CD14-positive monocyte (primary cell): ENCODE results near the gene TAF5. TPM values are rescaled to one million over a fixed set of nuclear protein-coding genes. Genes with fewer than 3 reads are reported as not detected.

Experiments
- DNase-seq, 3 donors: peaks; one replicate each; pipeline ENCODE4 v3.0.0-alpha.2; 2011 to 2022
- H2AFZ ChIP-seq: 2 replicates; pipeline ENCODE4 v1.6.0; 2012; ENCODE audit warnings: mild to moderate bottlenecking, low read depth, low read length, inconsistent platforms; ENCODE audit not compliant: insufficient read depth, poor library complexity, severe bottlenecking
- H3K27ac ChIP-seq, 2 donors: 1 replicate in 1 of 2; 2 replicates in 1 of 2; pipeline ENCODE4 v1.5.1; 2012 to 2013; ENCODE audit warnings: low read length in 2 of 2, control low read depth in 1 of 2, inconsistent platforms in 1 of 2, low read depth in 1 of 2, mild to moderate bottlenecking in 1 of 2
- H3K27me3 ChIP-seq, 2 donors: one replicate each; pipeline versions ENCODE4 v1.6.0 to v1.6.1; 2011 to 2013; ENCODE audit warnings: low read length in 2 of 2; ENCODE audit not compliant: control insufficient read depth in 2 of 2, insufficient read depth in 2 of 2
- H3K36me3 ChIP-seq, 2 donors: replicated peaks in 1 of 2; 1 replicate in 1 of 2; 2 replicates in 1 of 2; pipeline versions ENCODE4 v1.5.1 to v1.6.1; 2012 to 2013; ENCODE audit warnings: low read length in 2 of 2, control low read depth in 1 of 2, inconsistent platforms in 1 of 2, mild to moderate bottlenecking in 1 of 2; ENCODE audit not compliant: insufficient read depth in 2 of 2, control insufficient read depth in 1 of 2
- H3K4me1 ChIP-seq, 2 donors: 1 replicate in 1 of 2; 2 replicates in 1 of 2; pipeline versions ENCODE4 v1.5.1 to v1.6.1; 2012 to 2013; ENCODE audit warnings: low read length in 2 of 2, control low read depth in 1 of 2, inconsistent platforms in 1 of 2, mild to moderate bottlenecking in 1 of 2, moderate library complexity in 1 of 2; ENCODE audit not compliant: insufficient read depth in 2 of 2, control insufficient read depth in 1 of 2
- H3K4me2 ChIP-seq: replicated peaks from 2 replicates; pipeline ENCODE3; 2012; ENCODE audit warnings: low read length, moderate library complexity, mild to moderate bottlenecking; ENCODE audit not compliant: poor library complexity, severe bottlenecking; ENCODE audit errors: extremely low read depth
- H3K4me3 ChIP-seq, 3 experiments: fragments of 200-600 bp in 1 of 3; sonication (generic) in 1 of 3; replicated peaks in 1 of 3; 1 replicate in 2 of 3; 2 replicates in 1 of 3; pipeline ENCODE4 v1.5.1; 2011 to 2013; ENCODE audit warnings: low read length in 3 of 3, mild to moderate bottlenecking in 3 of 3, control low read depth in 2 of 3, low read depth in 2 of 3, inconsistent platforms in 1 of 3, moderate library complexity in 1 of 3
- H3K79me2 ChIP-seq: 2 replicates; pipeline ENCODE4 v1.6.0; 2012; ENCODE audit warnings: mild to moderate bottlenecking, control low read depth, inconsistent platforms, low read length, moderate library complexity; ENCODE audit not compliant: insufficient read depth
- H3K9ac ChIP-seq: 2 replicates; pipeline ENCODE4 v1.6.0; 2017; ENCODE audit warnings: low read length, mild to moderate bottlenecking; ENCODE audit not compliant: insufficient read depth, poor library complexity, severe bottlenecking
- H3K9me3 ChIP-seq, 2 donors: replicated peaks in 1 of 2; 1 replicate in 1 of 2; 2 replicates in 1 of 2; pipeline versions ENCODE4 v1.5.1 to v1.6.1; 2012 to 2013; ENCODE audit warnings: low read length in 2 of 2, control low read depth in 1 of 2; ENCODE audit not compliant: control insufficient read depth in 1 of 2, insufficient read depth in 1 of 2
- H4K20me1 ChIP-seq: 2 replicates; pipeline ENCODE4 v1.6.0; 2012; ENCODE audit warnings: mild to moderate bottlenecking, low read length, control low read depth, moderate library complexity; ENCODE audit not compliant: insufficient read depth
- H3K27ac Mint-ChIP-seq, 7 donors: one replicate each; pipeline ENCODE4 v1.8.0; 2020; ENCODE audit warnings: mild to moderate bottlenecking in 7 of 7, mixed read lengths in 7 of 7, moderate library complexity in 6 of 7, inconsistent platforms in 2 of 7
- H3K27me3 Mint-ChIP-seq, 3 donors: one replicate each; pipeline ENCODE4 v1.8.0; 2021 to 2022; ENCODE audit warnings: low read depth in 3 of 3, mild to moderate bottlenecking in 3 of 3, mixed read lengths in 3 of 3, moderate library complexity in 3 of 3, inconsistent platforms in 1 of 3
- H3K36me3 Mint-ChIP-seq, 2 donors: one replicate each; pipeline ENCODE4 v1.8.0; 2020; ENCODE audit warnings: mixed read lengths in 2 of 2, inconsistent platforms in 1 of 2, mild to moderate bottlenecking in 1 of 2
- H3K4me1 Mint-ChIP-seq: one replicate; pipeline ENCODE4 v1.8.0; 2020; ENCODE audit warnings: mild to moderate bottlenecking, mixed read lengths
- H3K4me3 Mint-ChIP-seq, 2 donors: one replicate each; pipeline ENCODE4 v1.8.0; 2020; ENCODE audit warnings: mild to moderate bottlenecking in 2 of 2, mixed read lengths in 2 of 2, moderate library complexity in 1 of 2
- H3K9me3 Mint-ChIP-seq, 7 donors: one replicate each; pipeline ENCODE4 v1.8.0; 2020 to 2022; ENCODE audit warnings: mixed read lengths in 7 of 7, mild to moderate bottlenecking in 6 of 7, moderate library complexity in 6 of 7, inconsistent platforms in 2 of 7
- CTCF ChIP-seq: fragments of 200-600 bp; IDR thresholded peaks from one replicate; pipeline ENCODE4 v1.8.0; 2022; ENCODE audit warnings: antibody characterized with exemption, mild to moderate bottlenecking
- WGBS: methylation state at CpG from one replicate; pipeline ENCODE4 v1.1.5; 2013; ENCODE audit warnings: missing lambda C conversion rate; ENCODE audit not compliant: insufficient coverage; 5-methylcytosine and 5-hydroxymethylcytosine counted together
- intact Hi-C, 2 donors: fragments of 100-400 bp; cut with micrococcal nuclease; formaldehyde crosslinking; loops; one replicate each; pipeline versions ENCODE4 v1.15.0 to v1.15.1; 2023
- polyA plus RNA-seq, 3 donors: library from polyadenylated mRNA; depleted of rRNA in 1 of 3; unstranded in 2 of 3; stranded (reverse) in 1 of 3; fragments of 300-500 nt in 2 of 3; fragments of >200 nt in 1 of 3; fragmentation: Illumina TruSeq in 2 of 3; gene quantifications; 1 replicate in 2 of 3; 2 replicates in 1 of 3; pipeline ENCODE4 v1.2.3, GENCODE V29; 2012 to 2021

TAF5 gene
- polyA plus RNA-seq, 3 donors: 1.0 to 2.4 (median 2.4) TPM

DNA sequence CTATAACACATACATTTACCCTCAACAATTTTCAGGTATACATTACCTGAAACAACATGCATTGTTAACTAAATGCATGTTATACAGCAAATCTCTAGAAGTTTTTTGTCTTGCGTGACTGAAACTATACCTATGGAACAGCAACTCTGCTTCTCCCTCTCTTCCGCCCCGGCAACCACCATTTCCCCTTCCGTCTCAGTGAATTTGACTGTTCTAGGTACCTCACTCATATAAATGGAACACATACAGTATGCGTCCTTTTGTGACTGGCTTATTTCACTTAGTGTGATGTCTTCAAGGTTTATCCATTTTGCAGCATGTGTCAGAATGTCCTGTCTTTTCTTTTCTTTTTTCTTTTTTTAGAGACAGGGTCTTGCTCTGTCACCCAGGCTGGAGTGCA is 61.9 kb downstream of the TAF5 start:
- Mint-ChIP-seq H3K9me3 (peaks cover 0 to 2% (median 0%) of the 10 kb centered on the region in 7 donors), H3K36me3 (peaks cover 70 to 95% of the 10 kb centered on the region in 2 donors), H3K4me3 (no peak overlapping the region), H3K27ac (no peak overlapping the region), H3K27me3 (no peaks in the 10 kb centered on the region), H3K4me1 (peaks cover 9% of the 10 kb centered on the region)
- Histone ChIP-seq H3K27me3 (no peaks in the 10 kb centered on the region), H2AFZ (no peak overlapping the region), H3K4me1 (peaks cover 9 to 14% of the 10 kb centered on the region in 2 donors), H3K36me3 (peaks cover 59 to 95% of the 10 kb centered on the region in 2 donors), H3K4me2 (no peak overlapping the region), H3K9ac (no peak overlapping the region), H4K20me1 (no peaks in the 10 kb centered on the region), H3K79me2 (no peaks in the 10 kb centered on the region), H3K9me3 (no peaks in the 10 kb centered on the region), H3K27ac (no peak overlapping the region), H3K4me3 (no peak overlapping the region)
- intact Hi-C loops: no loop called here
- WGBS: 85% methylated on average over 4 of the region's 5 CpGs
- DNase-seq: no peak
- no peak for TF ChIP-seq CTCF

GRCh38 chr10:103431902-103432301 is 64.1 kb downstream of the TAF5 start:
- H3K27ac Mint-ChIP-seq: no peak overlapping the region
- Histone ChIP-seq H2AFZ (no peak overlapping the region), H3K27ac (no peak overlapping the region), H3K9me3 (no peaks in the 10 kb centered on the region), H3K4me3 (no peak overlapping the region), H4K20me1 (no peaks in the 10 kb centered on the region), H3K4me2 (no peak overlapping the region), H3K4me1 (peaks cover 9 to 16% of the 10 kb centered on the region in 2 donors), H3K36me3 (peaks cover 59 to 94% of the 10 kb centered on the region in 2 donors), H3K79me2 (no peaks in the 10 kb centered on the region), H3K9ac (no peak overlapping the region), H3K27me3 (no peaks in the 10 kb centered on the region)
- H3K36me3 Mint-ChIP-seq: peaks cover 68 to 92% of the 10 kb centered on the region in 2 donors
- intact Hi-C loops: no loop called here
- H3K4me1 Mint-ChIP-seq: peaks cover 9% of the 10 kb centered on the region
- H3K9me3 Mint-ChIP-seq: no peaks in the 10 kb centered on the region
- 98% methylated on average over 8 of the region's 8 CpGs for WGBS
- H3K27me3 Mint-ChIP-seq: no peaks in the 10 kb centered on the region
- TF ChIP-seq CTCF: no peak
- DNase-seq: no peak
- H3K4me3 Mint-ChIP-seq: no peak overlapping the region
